ENCODE results near the gene EVI5.
"Not testable (repeated sequence)": the region's sequence is repeated elsewhere in the genome, so short reads cannot be mapped to it uniquely, and the experiment has no call there.

The EVI5 gene

DNA sequence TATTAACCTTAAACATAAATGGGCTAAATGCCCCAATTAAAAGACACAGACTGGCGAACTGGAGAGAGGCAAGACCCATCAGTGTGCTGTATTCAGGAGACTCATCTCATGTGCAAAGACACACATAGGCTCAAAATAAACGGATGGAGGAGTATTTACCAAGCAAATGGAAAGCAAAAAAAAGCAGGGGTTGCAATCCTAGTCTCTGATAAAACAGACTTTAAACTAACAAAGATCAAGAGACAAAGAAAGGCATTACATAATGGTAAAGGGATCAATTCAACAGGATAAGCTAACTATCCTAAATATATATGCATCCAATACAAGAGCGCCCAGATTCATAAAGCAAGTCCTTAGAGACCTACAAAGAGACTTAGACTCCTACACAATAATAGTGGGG lies 253.0 kb downstream of the EVI5 start:
- in situ Hi-C loops (cut with MboI; ENCODE audit: low sequenced_read_pairs), result not testable (repeated sequence)

- in situ Hi-C loops (cut with MboI; ENCODE audit: low sequenced_read_pairs), result no loop called here
These were observed 257.2 kb downstream of the EVI5 start for GRCh38 chr1:92527670-92528069.

GRCh38 chr1:92524944-92525590 lies 259.8 kb downstream of the EVI5 start:
- in situ Hi-C loops (cut with MboI; ENCODE audit: low sequenced_read_pairs), result not testable (repeated sequence)

- in situ Hi-C loops (cut with MboI; ENCODE audit: low sequenced_read_pairs), result no loop called here
These were observed 265.9 kb downstream of the EVI5 start for GRCh38 chr1:92519043-92519442.

- in situ Hi-C loops (cut with MboI; ENCODE audit: low sequenced_read_pairs), result no loop called here
These were observed 268.3 kb downstream of the EVI5 start for GRCh38 chr1:92516574-92516973.

- in situ Hi-C loops (cut with MboI; ENCODE audit: low sequenced_read_pairs), result no loop called here
These were observed 269.1 kb downstream of the EVI5 start for GRCh38 chr1:92515796-92516201.

- in situ Hi-C loops (cut with MboI; ENCODE audit: low sequenced_read_pairs), result no loop called here
These were observed 273.4 kb downstream of the EVI5 start for GRCh38 chr1:92511541-92511940.

- in situ Hi-C loops (cut with MboI; ENCODE audit: low sequenced_read_pairs), result no loop called here
These were observed 275.3 kb downstream of the EVI5 start for GRCh38 chr1:92509619-92510018.

DNA sequence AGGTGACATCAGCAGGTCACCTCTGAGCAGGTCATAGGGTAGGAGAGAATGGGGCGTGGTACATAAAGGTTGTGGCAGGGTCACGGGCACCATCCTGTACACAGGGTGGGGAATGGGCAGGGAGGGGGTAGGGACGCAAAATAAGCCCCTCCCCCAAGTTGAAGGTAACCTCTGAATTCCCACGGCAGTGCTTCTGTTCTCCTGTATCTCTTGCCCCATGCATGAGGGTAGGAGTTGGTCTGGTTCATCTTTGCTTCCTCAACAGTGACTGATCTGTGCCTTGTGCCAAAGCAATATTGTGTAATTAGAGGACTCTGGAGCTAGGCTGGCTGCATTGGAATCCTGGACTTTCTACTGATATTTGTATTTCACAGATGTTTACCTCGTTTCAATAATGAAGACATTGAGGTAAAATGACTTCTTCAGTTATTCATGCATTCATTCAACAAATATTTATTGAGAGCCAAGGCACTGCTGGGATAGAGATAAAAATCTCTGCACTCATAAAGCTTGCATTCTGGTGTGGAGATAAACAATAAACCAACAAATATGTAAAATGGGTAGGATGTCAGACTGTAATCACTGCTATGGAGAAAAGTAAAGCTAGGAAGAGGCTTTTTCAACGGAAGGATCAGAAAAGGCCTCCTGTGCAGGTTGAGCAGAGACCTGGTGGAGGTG lies 279.8 kb downstream of the EVI5 start:
- in situ Hi-C loops (cut with MboI; ENCODE audit: low sequenced_read_pairs), result no loop called here

- in situ Hi-C loops (cut with MboI; ENCODE audit: low sequenced_read_pairs), result no loop called here
These were observed 280.5 kb downstream of the EVI5 start for GRCh38 chr1:92504291-92505014.

DNA sequence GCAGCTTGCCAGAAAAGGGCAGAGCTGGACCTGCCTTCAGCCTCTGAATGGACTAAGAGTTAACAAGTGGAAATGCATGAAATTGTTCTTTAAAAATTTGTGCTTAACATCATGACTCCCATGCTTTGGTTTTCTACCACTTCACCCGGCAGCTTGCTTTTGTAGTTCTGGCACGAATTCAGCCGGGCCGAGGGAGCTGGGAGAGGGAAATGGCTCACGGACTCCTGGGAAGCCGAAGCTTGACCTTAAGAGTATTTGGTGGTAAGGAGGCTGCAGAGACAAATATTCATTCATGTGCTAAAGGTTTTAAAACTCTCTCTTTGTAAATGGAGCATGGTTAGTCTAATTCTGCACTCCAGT lies 281.0 kb downstream of the EVI5 start:
- in situ Hi-C loops (cut with MboI; ENCODE audit: low sequenced_read_pairs), result no loop called here

DNA sequence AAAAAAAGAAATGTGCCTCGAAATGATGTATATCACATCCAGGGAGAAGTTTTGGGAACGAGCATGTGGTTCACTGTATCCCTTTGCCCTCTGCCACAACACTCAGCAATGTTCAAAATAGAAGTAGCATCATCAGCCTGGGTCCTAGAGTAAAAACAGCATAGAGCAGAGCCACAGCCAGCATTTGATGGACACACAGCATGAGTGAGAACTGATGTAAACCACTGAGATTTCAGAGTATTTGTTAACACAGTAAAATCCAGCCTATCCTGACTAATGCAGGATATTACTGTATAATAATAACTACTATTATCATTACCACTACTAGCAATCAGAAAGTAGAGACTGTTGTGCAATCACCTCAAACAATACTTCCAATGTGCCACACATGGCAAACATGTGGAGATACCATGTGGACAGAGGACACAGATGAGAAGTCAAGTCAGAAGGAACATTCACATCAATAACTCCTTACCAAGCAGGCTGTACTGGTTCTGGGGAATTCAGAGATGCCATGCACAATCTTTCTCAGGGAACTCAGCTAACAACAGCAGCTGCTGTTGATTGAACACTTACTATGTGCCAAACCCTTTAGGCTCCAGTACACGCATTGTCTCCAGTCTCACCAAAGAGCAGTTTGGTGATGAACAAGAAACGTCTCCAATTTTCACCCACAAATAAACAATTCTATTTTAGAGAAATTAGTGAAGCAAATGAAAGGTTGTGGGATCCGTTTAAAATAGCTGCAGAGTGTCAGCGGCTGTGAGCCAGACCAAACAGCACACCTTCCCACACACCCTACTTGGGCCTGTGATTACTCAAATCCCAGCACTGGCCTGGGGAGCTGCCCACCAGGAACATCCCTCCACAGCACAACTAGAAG lies 281.6 kb downstream of the EVI5 start:
- in situ Hi-C loops (cut with MboI; ENCODE audit: low sequenced_read_pairs), result no loop called here

DNA sequence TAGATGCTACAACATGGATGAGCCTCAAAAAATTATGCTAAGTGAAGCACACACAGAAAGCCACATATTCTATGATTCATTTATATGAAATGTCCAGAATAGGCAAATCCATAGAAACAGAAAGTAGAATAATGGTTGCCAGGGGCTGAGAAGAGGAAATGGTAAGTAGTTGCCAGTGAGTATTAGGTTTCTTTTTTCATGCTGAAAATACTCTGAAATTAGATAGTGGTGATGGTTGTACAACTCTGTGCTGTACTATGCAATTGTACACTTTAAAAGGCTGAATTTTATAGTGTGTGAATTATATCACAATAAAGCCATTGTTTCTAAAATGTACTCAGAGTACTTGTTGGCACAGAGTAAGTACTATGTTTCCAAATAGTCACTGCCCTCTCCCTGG lies 282.7 kb downstream of the EVI5 start:
- in situ Hi-C loops (cut with MboI; ENCODE audit: low sequenced_read_pairs), result no loop called here

GRCh38 chr1:92500552-92500951 lies 284.4 kb downstream of the EVI5 start:
- in situ Hi-C loops (cut with MboI; ENCODE audit: low sequenced_read_pairs), result no loop called here

DNA sequence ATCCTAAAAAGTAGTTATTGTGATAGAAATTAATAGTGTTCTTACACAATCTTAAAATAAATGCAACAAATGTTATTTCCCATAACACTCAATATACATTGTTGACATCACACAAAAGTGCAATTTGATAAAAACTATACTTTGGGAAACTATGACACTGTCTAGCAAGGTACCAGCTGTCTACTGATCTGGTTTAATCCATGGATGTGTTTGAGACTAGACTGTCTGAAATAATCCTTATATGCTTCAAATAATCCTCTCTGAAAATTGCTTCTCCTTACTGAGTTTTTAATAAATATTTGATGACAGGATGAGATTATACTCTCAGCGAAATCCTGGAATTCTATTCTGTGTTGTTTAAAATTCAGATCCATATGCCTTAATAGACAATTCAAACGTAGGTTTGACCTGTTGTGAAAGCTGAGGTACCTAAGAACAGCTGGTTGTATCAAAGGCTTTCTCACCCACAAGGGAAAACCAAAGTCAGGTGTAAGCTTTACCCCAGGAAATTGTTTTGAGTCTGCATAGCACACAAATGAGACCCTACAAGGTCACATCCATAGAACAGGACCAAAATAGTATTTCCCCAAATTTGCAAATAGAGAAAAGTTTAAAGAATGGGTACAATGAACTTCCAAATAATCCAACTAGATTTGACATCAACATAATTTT lies 289.4 kb downstream of the EVI5 start:
- in situ Hi-C loops (cut with MboI; ENCODE audit: low sequenced_read_pairs), result no loop called here

GRCh38 chr1:92494485-92495141 lies 290.3 kb downstream of the EVI5 start:
- in situ Hi-C loops (cut with MboI; ENCODE audit: low sequenced_read_pairs), result no loop called here

DNA sequence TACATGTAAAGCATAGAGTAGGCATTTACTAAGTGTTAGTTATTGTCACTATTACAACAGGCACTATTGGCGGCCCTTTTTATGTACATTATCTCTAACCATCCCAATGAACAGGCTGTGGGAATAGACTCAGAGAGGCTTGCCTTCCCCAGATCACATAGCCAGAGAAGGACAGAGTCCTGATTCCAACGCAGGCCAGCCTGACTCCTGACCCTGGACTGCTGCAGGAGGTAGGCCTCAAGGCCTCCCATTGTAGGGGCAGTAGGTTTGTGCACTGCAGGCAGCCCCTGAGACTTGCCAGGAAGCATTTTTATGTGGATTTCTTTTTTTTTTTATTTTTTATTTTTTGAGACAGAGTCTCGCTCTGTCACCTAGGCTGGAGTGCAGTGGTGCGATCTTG lies 291.8 kb downstream of the EVI5 start:
- in situ Hi-C loops (cut with MboI; ENCODE audit: low sequenced_read_pairs), result no loop called here

DNA sequence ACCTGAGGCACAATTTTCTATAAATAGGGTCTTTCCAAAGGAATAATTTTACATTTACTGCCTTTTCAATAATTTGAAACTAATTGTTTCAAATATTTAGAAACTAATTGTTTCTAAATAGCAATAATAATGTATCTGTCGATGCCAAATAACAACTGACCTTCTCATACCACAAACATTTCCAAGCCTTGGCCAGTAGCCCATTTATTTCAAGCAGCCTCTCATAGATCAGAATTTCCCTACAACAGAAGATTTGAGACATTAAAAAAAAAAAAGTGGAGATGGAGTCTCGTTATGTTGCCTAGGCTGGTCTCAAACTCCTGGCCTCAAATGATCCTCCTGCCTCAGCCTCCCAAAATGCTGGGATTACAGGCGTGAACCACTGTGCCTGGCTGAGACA lies 296.1 kb downstream of the EVI5 start:
- in situ Hi-C loops (cut with MboI; ENCODE audit: low sequenced_read_pairs), result no loop called here

DNA sequence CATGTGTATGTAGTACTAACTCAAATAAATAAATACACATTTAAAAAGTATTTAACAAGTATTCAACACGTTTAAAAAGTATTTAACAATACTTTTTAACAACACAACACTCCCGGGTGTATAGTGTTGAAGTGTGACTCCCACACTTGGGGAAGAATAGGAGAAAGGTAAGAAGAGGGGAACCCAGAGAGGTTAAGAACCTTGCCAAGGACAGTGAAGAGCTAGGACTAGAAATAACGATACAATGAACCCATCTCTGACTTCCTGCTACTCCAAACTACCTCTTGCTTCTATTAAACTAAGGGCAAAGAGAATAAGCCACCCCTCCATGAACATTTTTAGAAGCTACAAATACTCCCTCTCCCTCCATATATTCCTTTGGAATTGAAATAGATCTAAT lies 296.5 kb downstream of the EVI5 start:
- in situ Hi-C loops (cut with MboI; ENCODE audit: low sequenced_read_pairs), result no loop called here

- in situ Hi-C loops (cut with MboI; ENCODE audit: low sequenced_read_pairs), result no loop called here
These were observed 297.8 kb downstream of the EVI5 start for GRCh38 chr1:92487078-92487605.

Data from HL-60/S4 treated with phorbol 12-myristate 13-acetate at 8.2 ng/mL for 4 days and 3 days (cell line).